Activated CD4-positive, alpha-beta T cell treated with anti-CD3 and anti-CD28 coated beads, Interleukin-2, amount 50 U/mL, for 48 hours (primary cell): ENCODE results near the gene THAP8.
"Not testable (repeated sequence)": the region's sequence is repeated elsewhere in the genome, so short reads cannot be mapped to it uniquely, and the experiment has no call there.

Experiments
- DNase-seq, 2 experiments: peaks; one replicate each; pipeline ENCODE4 v3.0.0-alpha.2; 2020

The THAP8 gene

DNA sequence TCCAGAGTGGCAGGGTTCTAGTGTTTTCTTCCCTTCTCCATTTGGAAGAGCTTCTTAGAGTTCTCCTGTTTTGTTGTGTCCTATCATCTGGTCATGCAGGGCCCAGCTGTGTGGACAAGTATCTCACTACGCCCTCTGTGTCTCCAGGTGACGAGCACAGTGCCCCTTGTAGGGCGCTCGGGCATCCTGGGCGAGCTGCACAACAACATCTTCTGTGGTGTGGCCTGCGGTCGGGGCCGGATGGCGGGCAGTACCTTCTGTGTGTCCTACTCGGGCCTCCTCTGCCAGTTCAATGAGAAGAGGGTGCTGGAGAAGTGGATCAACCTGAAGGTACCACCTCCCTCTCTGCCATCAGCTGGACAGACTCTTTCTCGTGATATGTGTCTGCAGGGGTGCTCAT is 13.6 kb upstream of the THAP8 start:
- no peak for DNase-seq

DNA sequence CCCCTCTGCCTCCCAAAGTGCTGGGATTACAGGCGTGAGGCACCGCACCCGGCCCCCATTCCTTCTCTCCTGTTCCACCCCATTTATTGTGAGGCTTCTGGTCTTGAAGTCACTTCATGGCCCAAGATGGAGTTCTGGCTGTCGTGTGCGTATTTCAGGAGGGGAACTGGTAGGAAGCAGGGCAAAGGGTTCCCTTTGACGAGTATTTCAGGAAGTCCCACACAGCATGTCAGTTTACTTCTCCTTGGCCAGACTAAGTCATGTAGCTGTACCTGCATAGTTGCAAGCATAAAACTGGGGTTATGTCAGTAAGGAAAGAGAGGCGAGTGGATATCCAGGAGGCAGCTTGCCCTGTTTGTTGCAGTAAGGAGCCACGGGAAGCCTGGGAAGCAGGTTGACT is 10.7 kb upstream of the THAP8 start:
- DNase-seq: no peak

DNA sequence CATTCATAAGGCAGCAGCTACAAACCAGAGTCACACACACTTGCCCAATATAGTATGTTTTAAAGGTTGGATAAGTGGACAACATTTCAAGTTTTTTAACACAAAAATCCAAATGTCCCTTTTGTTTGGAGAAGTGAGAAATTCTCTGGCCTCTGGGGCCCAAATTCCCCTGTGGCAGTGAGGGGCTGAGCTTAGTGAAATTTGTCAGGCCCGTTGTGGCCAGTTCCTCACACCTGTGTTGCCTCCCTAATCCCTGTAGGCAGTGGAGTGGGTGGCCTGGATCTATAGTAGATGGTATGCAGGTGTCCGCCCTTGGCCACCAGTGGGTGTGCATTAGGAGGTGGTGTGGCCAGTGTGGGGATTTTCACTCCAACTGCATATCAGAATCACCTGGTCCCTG is 7.3 kb upstream of the THAP8 start:
- no peak for DNase-seq

DNA sequence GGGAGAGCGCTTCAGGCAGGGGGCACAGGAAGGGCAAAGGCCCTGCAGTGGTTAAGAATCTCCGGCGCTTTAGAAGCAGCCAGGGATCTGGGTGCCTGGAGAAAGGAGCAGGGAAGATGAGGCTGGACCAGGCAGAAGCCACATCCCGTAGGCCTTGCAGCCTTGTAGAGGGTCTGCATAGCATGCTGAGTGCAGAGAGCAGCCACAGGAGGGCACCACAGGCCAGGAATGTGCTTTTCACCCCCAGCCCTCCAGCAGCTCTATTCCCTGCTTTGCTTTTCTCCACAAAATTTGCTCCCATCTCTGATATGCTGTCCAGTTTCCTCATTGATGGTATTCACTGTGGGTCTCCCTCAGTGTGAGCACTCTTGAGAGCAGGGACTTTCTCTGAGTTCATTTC is 6.3 kb upstream of the THAP8 start:
- peak; percentile 11 to 40 for DNase-seq

DNA sequence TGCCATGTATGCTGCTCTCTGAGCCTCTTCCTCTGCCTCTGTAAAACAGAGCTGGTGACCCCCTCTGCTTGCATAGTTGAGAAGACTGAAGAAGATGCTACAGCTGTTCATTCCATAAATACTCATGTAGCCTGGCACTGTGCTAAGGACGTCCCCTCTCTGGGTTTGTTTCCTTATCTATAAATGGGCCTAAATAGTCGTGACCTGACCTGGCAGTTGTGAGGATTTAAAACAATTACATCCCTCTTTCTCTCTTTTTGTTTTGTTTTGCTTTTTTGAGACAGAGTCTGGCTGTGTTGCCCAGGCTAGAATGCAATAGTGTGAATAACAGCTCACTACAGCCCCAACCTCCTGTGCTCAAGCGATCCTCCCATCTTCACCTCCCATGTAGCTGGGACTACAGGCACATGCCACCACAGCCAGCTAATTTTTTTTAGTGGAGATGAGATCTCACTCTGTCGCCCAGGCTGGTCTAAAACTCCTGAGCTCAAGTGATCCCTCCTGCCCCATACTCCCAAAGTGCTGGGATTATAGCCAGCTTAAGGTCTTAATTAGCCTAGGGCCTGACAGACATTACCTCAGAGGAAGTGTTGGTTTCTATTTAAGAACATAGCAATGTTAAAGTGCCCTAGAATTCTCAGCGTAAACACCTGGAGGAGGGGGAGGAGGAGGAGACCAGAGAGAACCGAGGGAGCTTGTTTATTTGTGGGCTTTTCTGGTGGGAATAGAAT is 5.3 kb upstream of the THAP8 start:
- DNase-seq: no peak

DNA sequence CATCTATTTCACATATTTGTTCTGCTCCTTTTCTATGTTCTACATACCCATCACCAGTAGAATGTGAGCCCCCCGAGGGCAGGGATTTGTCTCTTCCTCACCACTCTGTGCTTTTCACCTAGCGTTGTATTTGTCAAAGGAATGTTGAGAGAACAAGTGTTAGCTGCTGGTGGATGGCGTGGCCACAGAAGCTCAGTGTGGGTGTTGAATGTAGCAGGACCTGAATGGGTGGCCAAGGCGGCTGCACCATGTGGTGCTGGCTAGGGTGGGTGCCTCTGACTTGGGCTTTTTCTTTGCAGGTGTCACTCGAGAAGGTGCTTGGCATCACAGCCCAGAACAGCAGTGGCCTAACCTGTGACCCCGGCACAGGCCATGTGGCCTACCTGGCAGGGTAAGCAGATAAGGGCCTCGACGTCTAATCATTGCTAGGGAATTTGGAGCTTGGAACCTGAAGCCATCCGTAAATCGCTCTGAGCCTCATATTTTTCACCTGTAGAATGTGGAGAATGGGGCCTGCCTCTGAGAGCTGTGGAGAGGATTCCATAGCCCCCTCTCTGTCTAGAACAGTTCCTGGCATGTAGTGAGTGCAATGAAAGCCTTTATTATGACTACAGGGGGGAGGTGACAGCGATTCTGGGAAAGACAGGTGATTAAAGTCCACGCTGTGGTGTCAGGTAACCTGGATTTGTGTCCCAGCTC is 4.5 kb upstream of the THAP8 start:
- DNase-seq: no peak

DNA sequence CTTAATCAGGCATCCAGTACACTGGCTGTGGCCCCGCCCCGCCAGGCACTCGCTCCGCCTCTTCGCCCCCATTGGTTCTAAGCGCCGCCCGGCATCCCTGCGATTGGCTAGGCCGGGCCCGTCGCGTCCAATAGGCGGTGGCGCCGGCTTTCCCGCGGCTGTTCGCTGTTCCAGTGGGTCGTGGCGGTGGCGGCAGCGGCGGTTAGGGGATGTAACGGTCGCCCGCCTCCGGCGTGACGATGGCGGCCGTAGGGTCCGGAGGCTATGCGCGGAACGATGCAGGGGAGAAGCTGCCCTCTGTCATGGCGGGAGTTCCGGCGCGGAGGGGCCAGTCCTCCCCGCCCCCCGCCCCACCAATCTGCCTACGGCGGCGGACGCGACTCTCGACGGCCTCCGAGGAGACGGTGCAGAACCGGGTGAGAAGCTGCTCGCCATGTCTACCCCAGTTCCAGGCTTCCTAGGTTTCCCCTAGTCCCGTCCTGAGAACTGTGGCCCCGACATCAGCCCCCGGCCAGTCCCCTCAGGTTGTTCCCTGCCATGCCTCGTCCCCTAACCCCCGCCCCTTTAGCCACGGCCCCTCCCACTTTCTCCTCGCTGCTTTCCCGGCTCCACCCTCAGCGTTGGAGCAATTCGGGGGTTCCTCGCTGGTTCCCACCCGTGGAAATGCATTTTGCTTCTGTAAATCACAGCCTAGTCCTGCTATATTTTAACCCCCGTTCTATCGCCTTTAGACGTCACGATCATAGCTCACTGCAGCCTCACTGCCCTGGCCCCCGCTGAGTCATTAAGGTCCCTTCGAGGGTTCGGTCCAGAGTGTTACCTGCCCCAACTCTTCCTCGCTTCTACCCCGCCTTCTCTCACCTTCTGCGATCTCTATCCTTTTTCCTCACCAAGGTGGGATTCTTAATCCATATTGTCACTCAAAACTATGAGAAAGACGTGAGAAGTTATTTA is 925 bp upstream of the THAP8 start, which contains the start of gene WDR62:
TSS of gene WDR62 (plus strand) at position 165 of the 954 bp plus-strand sequence. CDS start at position 240, 75 bp downstream.
- DNase-seq: peak; percentile 97

DNA sequence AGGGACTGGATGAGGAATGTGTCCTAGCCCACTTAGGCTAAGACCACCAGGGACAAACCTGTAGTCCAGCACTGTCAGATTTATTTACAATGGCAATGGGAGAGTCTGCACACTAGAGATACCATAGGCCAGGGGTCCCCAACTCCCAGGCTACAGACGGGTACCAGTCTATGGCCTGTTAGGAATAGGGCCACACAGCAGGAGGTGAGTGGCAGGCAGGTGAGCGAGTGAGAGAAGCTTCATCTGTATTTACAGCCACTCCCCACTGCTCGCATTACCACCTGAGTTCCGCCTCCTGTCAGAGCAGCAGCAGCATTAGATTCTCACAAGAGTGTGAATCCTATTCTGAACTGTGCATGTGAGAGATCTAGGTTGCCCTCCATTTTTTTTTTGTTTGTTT is 2.4 kb downstream of the THAP8 start:
- no peak for DNase-seq

DNA sequence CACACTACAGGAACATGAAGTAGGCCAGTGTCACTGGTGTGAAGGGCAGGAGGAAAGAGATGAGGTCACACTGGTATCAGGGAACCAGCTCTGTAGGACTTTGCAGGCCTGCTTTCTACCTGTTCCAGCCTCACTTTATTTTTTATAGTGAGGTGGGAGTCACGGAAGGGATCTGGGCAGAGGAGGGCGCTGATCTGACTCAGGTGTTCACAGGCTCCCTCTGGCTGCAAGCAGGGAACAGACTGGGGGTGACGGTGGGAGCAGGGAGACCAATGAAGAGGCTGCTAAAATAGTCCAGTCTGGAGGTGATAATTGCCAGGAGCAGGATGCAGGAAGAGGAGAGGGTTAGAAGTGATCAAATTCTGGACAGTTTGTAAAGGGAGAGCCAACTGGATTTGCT is 2.8 kb downstream of the THAP8 start:
- no peak for DNase-seq

DNA sequence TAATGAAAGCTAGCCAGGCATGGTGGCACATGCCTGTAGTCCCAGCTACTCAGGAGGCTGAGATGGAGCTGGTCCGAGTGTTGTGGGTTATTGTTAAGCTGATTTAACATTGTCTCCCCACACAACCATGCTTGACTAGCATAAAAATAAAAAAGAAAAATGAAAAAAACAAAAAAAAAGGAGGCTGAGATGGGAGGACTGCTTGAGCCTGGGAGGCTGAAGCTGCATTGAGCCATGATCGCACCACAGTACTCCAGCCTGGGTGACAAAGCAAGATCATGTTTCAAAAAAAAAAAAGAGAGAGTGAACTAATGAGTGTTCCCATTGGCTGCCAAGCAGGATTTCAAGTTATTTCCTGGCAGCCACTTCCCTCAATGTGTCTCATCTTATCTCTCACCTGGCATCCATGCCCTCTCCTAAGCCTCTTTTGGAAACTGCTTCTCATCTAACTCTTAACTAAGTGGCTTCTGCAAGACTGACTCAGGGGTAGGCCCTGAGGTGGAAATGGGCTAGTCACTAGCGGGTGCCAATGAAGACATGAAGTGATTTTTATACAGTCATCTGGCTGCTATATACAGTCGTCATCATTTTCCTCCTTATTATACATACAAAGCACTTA is 4.9 kb downstream of the THAP8 start:
- no peak for DNase-seq

DNA sequence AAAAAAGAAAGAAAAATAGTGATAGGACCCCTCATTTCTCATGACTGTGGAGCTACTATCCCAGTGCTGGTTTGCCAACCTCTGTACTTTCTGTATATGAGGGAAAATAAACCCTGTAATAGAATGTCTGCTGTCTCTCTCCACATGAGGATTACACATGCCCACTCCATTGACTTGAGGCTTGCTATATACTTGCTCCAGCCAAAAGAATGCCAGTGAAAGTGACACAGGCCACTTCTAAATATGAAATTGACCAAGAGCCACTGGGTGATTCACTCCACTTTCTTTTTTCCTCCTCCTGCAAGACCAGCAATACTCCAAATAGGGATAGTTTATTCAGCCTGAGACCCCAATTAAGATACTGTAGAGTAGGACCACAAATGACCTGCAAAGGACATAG is 6.2 kb downstream of the THAP8 start:
- no peak for DNase-seq

DNA sequence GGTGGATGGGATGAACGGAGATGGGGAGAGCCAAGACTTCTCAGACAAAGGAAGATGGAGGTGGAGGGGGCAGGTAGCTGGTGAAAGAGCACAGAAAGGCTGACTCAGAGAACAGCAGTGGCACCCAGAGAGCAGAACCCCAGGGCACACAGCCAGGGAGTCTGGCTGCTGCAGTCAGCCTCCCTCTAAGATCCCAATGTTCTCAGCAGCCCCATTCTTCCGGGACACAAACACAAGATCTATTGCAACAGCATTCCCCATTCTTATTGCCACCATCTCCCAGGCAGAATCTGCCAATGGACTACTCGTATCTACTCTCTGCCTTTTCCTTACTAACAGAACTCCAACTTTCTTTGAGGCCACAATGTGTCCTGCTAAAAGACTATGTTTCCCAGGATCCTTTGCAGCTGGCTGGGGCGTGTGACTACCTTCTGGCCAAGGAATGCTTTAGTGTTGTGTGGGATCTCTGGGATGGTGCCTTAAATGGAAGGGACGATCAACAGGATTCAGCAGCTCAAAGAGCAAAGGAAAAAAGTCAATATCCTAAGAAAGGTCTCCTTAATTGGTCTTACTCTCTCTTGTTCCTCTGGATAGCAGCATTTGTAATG is 7.5 kb downstream of the THAP8 start:
- no peak for DNase-seq

DNA sequence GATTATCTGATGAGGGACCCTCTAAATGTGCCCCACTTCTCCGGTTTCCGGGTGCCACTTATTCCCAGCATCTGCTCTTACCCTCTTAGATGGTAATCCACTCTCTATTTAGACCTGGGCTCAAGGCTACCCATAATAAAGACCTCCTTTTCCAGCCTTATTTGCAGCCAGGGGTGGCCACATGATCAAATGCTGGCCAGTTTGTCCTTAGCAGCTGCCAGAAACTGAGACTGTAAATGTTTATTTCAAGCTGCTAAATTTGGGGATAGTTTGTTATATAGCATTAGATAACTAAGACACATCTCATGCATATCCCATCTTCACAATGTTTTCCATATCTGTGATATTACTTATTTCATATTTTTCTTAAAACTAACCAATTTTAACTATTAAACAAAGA is 10.1 kb downstream of the THAP8 start:
- DNase-seq: no peak

DNA sequence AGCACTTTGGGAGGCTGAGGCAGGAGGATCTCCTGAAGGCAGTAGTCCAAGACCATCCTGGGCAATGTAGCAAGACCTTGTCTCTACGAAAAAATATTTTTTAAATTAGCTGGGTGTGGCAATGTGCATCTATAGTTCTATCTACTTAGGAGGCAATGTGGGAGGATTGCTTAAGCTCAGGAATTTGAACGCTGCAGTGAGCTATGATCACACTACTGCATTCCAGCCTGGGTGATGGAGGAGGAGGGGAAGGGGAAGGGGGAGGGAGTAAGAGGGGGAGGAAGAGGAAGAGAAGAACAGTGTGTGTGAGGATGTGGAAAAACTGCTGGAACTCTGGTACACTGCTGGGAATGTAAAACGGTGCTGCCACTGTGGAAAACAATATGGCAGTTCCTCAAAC is 12.3 kb downstream of the THAP8 start:
- DNase-seq: no peak

DNA sequence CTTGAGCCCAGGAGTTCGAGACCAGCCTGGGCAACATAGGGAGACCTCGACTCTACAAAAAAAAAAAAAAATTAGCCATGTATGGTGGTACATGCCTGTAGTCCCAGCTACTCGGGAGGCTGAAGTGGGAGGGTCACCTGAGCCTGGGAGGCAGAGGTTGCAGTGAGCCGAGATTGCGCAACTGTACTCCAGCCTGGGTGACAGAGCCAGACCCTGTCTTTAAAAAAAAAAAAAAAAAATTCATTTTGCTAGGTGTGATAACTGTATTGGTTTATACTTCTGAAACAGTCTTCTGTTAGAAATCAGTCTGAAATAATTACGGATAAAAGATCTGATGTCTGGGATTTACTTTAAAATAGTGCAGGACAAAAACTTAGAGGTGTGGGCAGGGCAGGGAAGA is 13.0 kb downstream of the THAP8 start:
- DNase-seq: not testable (repeated sequence)

DNA sequence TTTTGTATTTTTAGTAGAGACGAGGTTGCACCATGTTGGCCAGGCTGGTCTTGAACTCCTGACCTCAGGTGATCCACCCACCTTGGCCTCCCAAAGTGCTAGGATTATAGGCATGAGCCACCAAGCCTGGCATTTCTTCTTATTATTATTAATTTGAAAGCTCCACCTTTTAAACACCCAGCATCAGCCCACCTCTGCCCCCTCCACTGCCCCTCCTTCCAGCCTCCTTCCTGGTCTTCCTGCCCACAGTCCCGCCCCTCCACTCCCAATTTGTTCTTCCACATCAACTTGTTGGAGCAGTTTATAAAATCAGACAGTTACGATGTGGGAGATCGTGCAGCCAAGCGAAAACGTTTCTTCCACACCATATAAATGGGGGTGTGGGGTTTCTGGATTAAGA is 13.6 kb downstream of the THAP8 start:
- no peak for DNase-seq

DNA sequence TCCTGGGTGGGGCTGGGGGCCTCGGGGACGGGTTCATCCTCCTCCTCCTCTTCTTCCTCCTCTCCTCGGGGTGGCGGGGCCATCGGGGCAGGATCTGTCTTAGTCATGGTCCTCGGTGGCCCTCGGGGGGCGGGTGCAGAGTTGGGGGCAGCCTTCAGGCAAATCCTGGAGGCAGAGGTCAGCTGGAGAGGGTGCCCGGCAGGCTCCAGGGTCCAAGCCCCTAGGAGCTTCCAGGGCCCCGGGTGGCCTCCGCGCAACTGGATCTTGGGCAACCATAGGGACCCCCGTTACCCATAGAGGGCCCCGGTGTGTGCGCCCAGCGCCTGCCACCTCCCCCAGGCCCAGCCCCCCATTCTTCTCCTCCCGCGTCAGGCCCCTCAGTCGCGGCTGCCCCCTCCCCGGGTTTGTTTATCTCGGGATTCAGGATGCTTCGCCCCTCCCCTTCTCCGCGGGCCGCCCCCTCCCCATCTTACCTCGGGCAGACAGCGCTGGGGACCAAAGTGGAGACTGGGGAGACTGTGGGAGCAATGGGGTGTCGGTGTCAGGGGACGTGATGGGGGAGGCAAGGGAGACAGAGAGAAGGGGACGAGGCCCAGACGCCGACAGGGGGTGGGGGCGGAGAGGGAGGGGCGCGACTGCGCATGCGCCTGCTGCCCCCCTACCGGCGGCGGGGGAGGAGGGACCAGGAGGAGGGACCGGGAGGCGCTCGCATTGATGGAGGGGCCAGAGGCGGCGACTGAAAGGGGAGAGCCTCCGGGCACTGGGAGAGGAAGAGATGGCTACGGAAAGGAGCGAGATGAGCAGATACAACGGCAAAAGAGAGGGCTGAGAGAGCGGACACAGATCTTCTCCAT is 21.6 kb downstream of the THAP8 start, which contains the start of gene CLIP3:
TSS of gene CLIP3 (minus strand) at position 623 of the 854 bp plus-strand sequence. CDS start at position 107, 516 bp downstream.
- peak in 1 of 2 experiments; percentile 35 for DNase-seq

DNA sequence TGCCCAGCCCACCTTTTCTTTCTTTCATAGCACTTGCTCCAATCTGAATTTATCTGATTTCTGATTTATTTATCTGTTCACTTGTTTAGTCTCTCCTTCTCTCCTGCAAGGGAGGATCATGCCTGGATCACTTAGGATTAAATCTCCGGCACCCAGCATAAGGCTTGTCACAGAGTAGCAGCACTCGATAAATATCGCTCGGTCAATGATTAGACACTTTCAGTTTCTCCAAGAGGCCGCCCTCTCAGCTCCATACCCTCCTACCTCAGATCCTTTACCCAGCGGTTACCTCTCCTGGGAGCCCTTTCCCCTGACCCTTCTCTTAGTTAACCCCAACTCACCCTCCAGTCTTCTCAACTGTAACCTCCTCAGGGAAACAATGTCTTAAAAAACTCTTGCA is 22.8 kb downstream of the THAP8 start:
- DNase-seq: no peak

DNA sequence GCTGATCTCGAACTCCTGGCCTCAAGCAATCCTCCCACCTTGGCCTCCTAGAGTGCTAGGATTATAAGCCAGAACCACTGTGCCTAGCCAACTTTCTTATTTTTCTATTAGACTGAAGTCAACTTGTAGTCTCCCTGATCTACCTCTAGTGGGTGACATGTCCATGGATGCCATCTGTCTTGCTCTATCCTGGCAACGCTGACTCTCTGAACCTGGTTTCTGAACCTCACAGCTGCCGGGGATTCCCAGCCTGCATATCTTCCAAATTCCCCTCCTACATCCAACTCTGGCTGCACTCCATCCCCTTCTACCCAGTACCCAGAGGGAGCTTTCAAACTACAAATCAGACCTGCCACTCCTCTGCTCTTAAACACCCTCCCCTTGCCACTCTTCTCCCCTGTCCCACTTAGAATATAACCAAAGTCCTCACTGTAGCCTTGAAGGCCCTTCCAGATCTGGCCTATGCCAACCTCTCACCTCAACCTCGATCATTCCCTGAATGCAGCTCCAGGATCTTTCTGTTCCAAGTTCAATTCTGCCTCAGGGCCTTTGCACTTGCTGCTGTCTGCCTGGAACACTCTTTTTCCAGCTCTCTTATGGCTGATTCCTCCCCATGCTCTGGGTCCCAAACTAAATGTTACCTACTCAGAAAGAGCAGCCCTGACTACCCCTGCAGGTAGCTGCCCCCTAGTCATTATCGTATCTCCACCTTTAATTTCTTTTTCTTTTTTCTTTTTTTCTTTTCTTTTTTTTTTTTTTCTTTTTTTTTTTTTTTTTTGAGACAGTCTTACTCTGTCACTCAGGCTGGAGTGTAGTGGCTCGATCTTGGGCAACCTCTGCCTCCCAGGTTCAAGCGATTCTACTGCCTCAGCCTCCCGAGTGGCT is 23.6 kb downstream of the THAP8 start:
- no peak for DNase-seq

DNA sequence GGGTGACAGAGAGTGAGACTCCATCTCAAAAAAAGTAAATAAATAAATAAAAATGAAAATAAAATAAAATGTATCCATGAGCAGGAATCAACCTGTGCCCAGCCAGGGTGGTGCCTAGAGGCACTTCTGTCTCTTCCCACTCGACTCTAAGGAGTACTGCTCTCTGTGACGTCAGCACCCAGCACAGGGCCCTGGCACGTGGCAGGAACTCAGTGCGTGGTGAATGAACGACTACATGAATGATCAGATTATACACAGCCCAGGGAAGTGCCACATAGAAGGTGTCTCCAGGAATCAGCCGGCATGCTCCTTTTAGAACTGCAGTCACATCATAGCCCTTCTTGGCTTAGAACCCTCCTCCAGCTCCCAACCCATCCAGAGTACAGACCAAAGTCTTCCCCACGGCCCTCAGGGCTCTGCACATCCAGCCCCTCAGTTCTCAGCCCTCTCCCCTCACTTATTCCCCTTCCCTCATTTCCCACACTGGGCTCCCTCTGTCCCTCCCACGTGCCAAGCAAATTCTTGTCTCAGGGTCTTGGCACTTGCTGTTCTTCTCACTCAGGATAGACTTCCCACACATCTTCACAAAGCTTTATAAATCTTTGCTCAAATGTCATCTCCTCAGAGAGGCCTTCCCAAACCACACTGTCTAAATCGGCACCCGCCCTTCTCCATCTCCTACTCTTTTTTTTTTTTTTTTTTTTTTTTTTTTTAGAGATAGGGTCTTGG is 25.6 kb downstream of the THAP8 start:
- DNase-seq: no peak
